ENCODE data around the gene GOLIM4. TPM values are rescaled to one million over a fixed set of nuclear protein-coding genes. Genes with fewer than 3 reads are reported as not detected.

The GOLIM4 gene
- total and polyA plus RNA-seq, 3 donors from 2014 or later, result 9.5 to 21.6 (median 20.1) TPM

- Histone ChIP-seq H3K27ac (no peak overlapping the region), H3K9me3 (no peaks in the 10 kb centered on the region), H3K4me3 (no peak overlapping the region), H3K36me3 (ENCODE audit: low read depth, missing control alignments) (no peaks in the 10 kb centered on the region), H3K4me1 (no peaks in the 10 kb centered on the region), H3K27me3 (no peaks in the 10 kb centered on the region)
- intact Hi-C loops (cut with DNase I; ENCODE audit: low total_unique reads), result no loop called here
- TF ChIP-seq CTCF (IDR thresholded peaks at IDR 0.05), result no peak
- no peak for TF ChIP-seq POLR2A (IDR thresholded peaks at IDR 0.05)
- 89 to 92% methylated on average over 1 of the region's 1 CpG for WGBS, 2 donors
- no peak for DNase-seq
These were observed 126.2 kb downstream of the GOLIM4 start for GRCh38 chr3:167969548-167969947.

- TF ChIP-seq CTCF (IDR thresholded peaks at IDR 0.05), result no peak
- no peak for DNase-seq
- H3K4me1 ChIP-seq, result no peaks in the 10 kb centered on the region
- WGBS, 2 donors, result 95 to 97% methylated on average over 5 of the region's 5 CpGs
- no peak overlapping the region for H3K27ac ChIP-seq
- no peak overlapping the region for H3K4me3 ChIP-seq
- H3K36me3 ChIP-seq (ENCODE audit: low read depth, missing control alignments), result no peaks in the 10 kb centered on the region
- intact Hi-C loops (cut with DNase I; ENCODE audit: low total_unique reads), result no loop called here
- no peaks in the 10 kb centered on the region for H3K27me3 ChIP-seq
- H3K9me3 ChIP-seq, result no peaks in the 10 kb centered on the region
These were observed 128.3 kb downstream of the GOLIM4 start for GRCh38 chr3:167967257-167968036.

Measured in testis (tissue), 3 donors.